Measurements from ENCODE around the gene DLGAP1.

- no peak for TF ChIP-seq CHD2 (IDR thresholded peaks at IDR 0.05; ENCODE audit: low read length, partially characterized antibody)
- TF ChIP-seq, protein P1, sequence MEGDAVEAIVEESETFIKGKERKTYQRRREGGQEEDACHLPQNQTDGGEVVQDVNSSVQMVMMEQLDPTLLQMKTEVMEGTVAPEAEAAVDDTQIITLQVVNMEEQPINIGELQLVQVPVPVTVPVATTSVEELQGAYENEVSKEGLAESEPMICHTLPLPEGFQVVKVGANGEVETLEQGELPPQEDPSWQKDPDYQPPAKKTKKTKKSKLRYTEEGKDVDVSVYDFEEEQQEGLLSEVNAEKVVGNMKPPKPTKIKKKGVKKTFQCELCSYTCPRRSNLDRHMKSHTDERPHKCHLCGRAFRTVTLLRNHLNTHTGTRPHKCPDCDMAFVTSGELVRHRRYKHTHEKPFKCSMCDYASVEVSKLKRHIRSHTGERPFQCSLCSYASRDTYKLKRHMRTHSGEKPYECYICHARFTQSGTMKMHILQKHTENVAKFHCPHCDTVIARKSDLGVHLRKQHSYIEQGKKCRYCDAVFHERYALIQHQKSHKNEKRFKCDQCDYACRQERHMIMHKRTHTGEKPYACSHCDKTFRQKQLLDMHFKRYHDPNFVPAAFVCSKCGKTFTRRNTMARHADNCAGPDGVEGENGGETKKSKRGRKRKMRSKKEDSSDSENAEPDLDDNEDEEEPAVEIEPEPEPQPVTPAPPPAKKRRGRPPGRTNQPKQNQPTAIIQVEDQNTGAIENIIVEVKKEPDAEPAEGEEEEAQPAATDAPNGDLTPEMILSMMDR (IDR thresholded peaks at IDR 0.05), result no peak
- TF ChIP-seq, protein P2, sequence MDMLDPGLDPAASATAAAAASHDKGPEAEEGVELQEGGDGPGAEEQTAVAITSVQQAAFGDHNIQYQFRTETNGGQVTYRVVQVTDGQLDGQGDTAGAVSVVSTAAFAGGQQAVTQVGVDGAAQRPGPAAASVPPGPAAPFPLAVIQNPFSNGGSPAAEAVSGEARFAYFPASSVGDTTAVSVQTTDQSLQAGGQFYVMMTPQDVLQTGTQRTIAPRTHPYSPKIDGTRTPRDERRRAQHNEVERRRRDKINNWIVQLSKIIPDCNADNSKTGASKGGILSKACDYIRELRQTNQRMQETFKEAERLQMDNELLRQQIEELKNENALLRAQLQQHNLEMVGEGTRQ (IDR thresholded peaks at IDR 0.05; ENCODE audit: borderline replicate concordance, low read depth, low read length), result no peak
- no peak for TF ChIP-seq TCF12 (IDR thresholded peaks at IDR 0.05)
- no peak; the same call in 1 of the 2 replicates for TF ChIP-seq POLR2AphosphoS5 (IDR thresholded peaks at IDR 0.05; ENCODE audit: low read depth, low read length)
- TF ChIP-seq MEF2A (IDR thresholded peaks at IDR 0.05; ENCODE audit: borderline replicate concordance, low read depth), result no peak
- no peak for TF ChIP-seq REST (IDR thresholded peaks at IDR 0.05; ENCODE audit: low read depth, low read length)
- TF ChIP-seq RAD21 (IDR thresholded peaks at IDR 0.05; ENCODE audit: low read length), result no peak
- no peak for TF ChIP-seq JUND (IDR thresholded peaks at IDR 0.05)
- no peak for TF ChIP-seq TEAD4 (IDR thresholded peaks at IDR 0.05; ENCODE audit: borderline replicate concordance, insufficient read depth)
- no peak for TF ChIP-seq SIN3A (IDR thresholded peaks at IDR 0.05; ENCODE audit: borderline replicate concordance, low read depth, low read length)
- TF ChIP-seq, protein P3, sequence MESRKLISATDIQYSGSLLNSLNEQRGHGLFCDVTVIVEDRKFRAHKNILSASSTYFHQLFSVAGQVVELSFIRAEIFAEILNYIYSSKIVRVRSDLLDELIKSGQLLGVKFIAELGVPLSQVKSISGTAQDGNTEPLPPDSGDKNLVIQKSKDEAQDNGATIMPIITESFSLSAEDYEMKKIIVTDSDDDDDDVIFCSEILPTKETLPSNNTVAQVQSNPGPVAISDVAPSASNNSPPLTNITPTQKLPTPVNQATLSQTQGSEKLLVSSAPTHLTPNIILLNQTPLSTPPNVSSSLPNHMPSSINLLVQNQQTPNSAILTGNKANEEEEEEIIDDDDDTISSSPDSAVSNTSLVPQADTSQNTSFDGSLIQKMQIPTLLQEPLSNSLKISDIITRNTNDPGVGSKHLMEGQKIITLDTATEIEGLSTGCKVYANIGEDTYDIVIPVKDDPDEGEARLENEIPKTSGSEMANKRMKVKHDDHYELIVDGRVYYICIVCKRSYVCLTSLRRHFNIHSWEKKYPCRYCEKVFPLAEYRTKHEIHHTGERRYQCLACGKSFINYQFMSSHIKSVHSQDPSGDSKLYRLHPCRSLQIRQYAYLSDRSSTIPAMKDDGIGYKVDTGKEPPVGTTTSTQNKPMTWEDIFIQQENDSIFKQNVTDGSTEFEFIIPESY (IDR thresholded peaks at IDR 0.05; ENCODE audit: borderline replicate concordance, low read depth), result no peak
- no peak for TF ChIP-seq RFX5 (IDR thresholded peaks at IDR 0.05; ENCODE audit: low read length)
- TF ChIP-seq FOXJ3 (CRISPR knock-in tag; IDR thresholded peaks at IDR 0.05), result no peak
Measured at GRCh38 chr18:3448838-3449511, 1006.1 kb downstream of the DLGAP1 start.
